HG03469 (cell line): Measurements from ENCODE around the gene SIK3.

Experiments
- ATAC-seq: cut with Tn5 transposase; IDR thresholded peaks from one replicate; pipeline ENCODE4 v1.9.1; 2021; ENCODE audit warnings: mild to moderate bottlenecking, moderate library complexity, moderate number of reproducible peaks; ENCODE audit not compliant: unreplicated experiment

Gene SIK3

GRCh38 chr11:116909245-116909644 lies 189.0 kb downstream of the SIK3 start:
- ATAC-seq: no peak

- ATAC-seq: no peak
Observed at GRCh38 chr11:116906479-116906878, 191.7 kb downstream of the SIK3 start.

- no peak for ATAC-seq
Observed at GRCh38 chr11:116903090-116903489, 195.1 kb downstream of the SIK3 start.

- ATAC-seq: no peak
Observed at GRCh38 chr11:116901964-116902688, 196.1 kb downstream of the SIK3 start.

GRCh38 chr11:116901211-116901610 lies 197.0 kb downstream of the SIK3 start:
- no peak for ATAC-seq

GRCh38 chr11:116896211-116896610 lies 202.0 kb downstream of the SIK3 start:
- no peak for ATAC-seq

GRCh38 chr11:116895048-116895757 lies 203.0 kb downstream of the SIK3 start:
- ATAC-seq: no peak

- no peak for ATAC-seq
Observed at GRCh38 chr11:116893906-116894305, 204.3 kb downstream of the SIK3 start.

GRCh38 chr11:116893437-116893836 lies 204.8 kb downstream of the SIK3 start:
- no peak for ATAC-seq

GRCh38 chr11:116892374-116892773 lies 205.9 kb downstream of the SIK3 start:
- no peak for ATAC-seq

- ATAC-seq: no peak
Observed at GRCh38 chr11:116891746-116892145, 206.5 kb downstream of the SIK3 start.

GRCh38 chr11:116890607-116891006 lies 207.6 kb downstream of the SIK3 start:
- no peak for ATAC-seq

GRCh38 chr11:116890193-116890592 lies 208.0 kb downstream of the SIK3 start:
- ATAC-seq: no peak

GRCh38 chr11:116888884-116889549 lies 209.2 kb downstream of the SIK3 start:
- ATAC-seq: no peak

GRCh38 chr11:116888024-116888423 lies 210.2 kb downstream of the SIK3 start:
- ATAC-seq: no peak

- no peak for ATAC-seq
Observed at GRCh38 chr11:116885951-116886655, 212.1 kb downstream of the SIK3 start.

GRCh38 chr11:116882386-116882785 lies 215.8 kb downstream of the SIK3 start:
- ATAC-seq: no peak

GRCh38 chr11:116881143-116881542 lies 217.1 kb downstream of the SIK3 start:
- no peak for ATAC-seq

- no peak for ATAC-seq
Observed at GRCh38 chr11:116879800-116880625, 218.2 kb downstream of the SIK3 start.

- no peak for ATAC-seq
Observed at GRCh38 chr11:116876656-116877055, 221.6 kb downstream of the SIK3 start.
